ENCODE data around the gene RPS5.
"Not testable (repeated sequence)": the region's sequence is repeated elsewhere in the genome, so short reads cannot be mapped to it uniquely, and the experiment has no call there.

RPS5 gene

DNA sequence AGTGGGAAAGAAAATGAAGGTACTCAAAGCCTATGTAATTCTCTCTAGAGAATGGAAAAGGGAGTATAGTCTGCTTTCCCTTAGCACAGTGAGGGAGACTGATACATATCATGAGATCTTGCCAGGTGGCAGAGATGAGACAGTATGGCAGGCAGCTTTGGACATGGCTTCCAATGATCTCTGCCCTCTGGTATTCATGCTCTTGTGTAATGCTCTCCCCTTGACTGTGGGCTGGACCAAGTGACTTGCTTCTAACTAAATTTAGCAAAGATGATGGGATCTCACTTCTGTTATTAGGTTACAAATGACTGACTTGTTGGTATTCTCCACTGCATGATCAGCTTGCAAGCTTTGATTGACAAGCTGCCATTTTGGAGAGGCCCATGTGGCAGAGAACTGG is 42.7 kb downstream of the RPS5 start:
- Mint-ChIP-seq H3K36me3 (ENCODE audit: low read depth) (peaks cover 88% of the 10 kb centered on the region), H3K4me1 (no peaks in the 10 kb centered on the region), H3K27ac (no peak overlapping the region), H3K4me3 (no peak overlapping the region), H3K27me3 (ENCODE audit: low read depth, poor library complexity) (peaks cover 13% of the 10 kb centered on the region), H3K9me3 (peaks cover 95% of the 10 kb centered on the region)
- TF ChIP-seq, protein P1, sequence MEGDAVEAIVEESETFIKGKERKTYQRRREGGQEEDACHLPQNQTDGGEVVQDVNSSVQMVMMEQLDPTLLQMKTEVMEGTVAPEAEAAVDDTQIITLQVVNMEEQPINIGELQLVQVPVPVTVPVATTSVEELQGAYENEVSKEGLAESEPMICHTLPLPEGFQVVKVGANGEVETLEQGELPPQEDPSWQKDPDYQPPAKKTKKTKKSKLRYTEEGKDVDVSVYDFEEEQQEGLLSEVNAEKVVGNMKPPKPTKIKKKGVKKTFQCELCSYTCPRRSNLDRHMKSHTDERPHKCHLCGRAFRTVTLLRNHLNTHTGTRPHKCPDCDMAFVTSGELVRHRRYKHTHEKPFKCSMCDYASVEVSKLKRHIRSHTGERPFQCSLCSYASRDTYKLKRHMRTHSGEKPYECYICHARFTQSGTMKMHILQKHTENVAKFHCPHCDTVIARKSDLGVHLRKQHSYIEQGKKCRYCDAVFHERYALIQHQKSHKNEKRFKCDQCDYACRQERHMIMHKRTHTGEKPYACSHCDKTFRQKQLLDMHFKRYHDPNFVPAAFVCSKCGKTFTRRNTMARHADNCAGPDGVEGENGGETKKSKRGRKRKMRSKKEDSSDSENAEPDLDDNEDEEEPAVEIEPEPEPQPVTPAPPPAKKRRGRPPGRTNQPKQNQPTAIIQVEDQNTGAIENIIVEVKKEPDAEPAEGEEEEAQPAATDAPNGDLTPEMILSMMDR (IDR thresholded peaks at IDR 0.05) = no peak
- no peak for DNase-seq

DNA sequence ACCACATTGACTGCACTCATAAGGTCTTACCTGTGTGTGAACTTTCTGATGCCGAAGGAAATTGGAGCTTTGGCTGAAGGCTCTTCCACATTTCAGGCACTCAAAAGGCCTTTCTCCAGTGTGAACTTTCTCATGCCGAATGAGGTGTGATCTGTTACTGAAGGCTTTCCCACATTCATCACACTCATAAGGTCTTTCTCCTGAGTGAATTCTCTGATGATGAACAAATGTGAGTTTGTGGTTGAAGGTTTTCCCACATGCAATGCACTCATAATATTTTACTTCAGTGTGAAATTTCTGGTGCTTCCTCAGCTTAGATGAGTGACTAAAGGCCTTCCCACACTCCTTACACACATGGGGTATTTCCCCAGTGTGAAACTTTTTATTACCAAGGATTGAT is 47.1 kb downstream of the RPS5 start:
- Mint-ChIP-seq H3K4me3 (no peak overlapping the region), H3K27ac (no peak overlapping the region), H3K36me3 (ENCODE audit: low read depth) (peaks cover 97% of the 10 kb centered on the region), H3K4me1 (peaks cover 2% of the 10 kb centered on the region), H3K9me3 (peaks cover 100% of the 10 kb centered on the region), H3K27me3 (ENCODE audit: low read depth, poor library complexity) (peaks cover 8% of the 10 kb centered on the region)
- TF ChIP-seq, protein P1 (IDR thresholded peaks at IDR 0.05) = no peak
- no peak for DNase-seq

DNA sequence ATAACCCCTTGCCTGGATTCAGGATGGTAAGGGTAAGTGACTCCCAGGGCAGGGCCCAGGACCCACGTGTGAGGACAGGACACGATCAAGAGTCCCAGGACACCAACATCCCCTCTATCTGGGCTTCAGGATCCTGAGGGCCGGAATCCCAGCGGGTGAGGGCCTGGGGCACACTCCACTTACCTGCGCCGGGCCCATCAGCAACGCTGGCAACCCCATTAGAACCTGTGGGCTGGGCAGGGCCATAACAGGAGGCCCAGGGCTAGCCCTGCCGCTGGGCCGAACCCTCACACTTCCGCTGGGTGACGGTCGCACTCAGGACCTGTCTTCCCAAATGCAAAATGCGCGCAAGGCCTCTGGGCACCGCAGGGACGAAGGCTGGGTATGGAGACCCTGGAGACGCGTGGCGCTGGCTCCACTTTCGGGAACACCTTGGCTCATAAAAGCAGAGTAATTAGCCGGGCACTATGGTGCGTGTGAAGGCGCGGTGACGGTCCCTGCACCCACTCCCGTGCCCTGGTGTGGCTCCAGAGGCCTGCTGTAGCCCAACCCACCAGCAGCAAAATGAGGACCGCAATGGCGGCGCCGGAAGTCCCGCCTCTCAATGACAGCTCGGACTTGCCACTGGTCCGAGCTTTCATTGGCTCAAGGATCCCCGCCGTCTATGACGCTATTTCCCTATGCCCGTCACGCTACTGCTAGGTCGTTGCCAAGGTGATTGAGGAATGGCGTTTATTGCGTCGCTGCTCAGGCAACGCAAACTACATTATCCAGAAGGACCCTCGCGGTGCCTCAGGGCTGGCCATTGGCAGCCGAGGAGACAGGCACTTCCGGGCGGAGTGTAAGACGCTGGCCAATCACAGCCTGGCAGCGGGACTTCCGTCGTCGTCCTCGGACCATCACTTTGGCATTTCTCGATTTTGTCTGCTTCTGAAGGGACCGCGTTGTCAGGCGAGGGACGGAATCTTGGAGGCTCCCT is 52.8 kb downstream of the RPS5 start, which contains the start of gene ZNF132:
Gene ZNF132, minus strand, starts transcription at position 578 of the 979 bp plus-strand sequence. Its CDS starts 332 bp downstream, at position 246.
- peak within 1 kb of the TSS; percentile 90 for H3K4me3 Mint-ChIP-seq
- peaks cover 13% of the 10 kb centered on the region for H3K4me1 Mint-ChIP-seq
- H3K36me3 Mint-ChIP-seq (ENCODE audit: low read depth) = peaks cover 64% of the 10 kb centered on the region
- TF ChIP-seq, protein P1 (IDR thresholded peaks at IDR 0.05) = no peak
- peak within 1 kb of the TSS; percentile 64 for H3K27ac Mint-ChIP-seq
- peaks cover 45% of the 10 kb centered on the region for H3K27me3 Mint-ChIP-seq (ENCODE audit: low read depth, poor library complexity)
- peak; percentile 86 for DNase-seq
- H3K9me3 Mint-ChIP-seq = peaks cover 90% of the 10 kb centered on the region

DNA sequence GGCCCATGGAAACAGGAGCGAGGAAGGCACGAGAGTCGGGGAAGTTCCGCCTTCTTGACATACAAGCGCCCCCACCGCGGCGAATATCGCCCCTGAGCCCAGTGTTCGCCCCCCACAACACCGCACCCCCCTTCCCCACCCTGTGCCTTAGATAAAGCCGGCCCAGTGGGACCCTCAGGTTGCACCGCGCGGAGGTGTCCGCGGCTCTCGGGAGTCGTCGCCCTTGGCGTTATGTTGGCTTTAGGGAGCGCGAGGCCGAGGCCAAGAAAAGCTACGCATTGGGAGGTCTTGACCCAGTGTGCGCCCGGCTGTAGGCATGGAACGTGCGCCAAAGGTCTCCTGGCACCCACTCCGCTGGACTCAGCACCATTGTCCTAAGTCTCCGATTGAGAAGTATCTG is 53.5 kb downstream of the RPS5 start:
- peaks cover 57% of the 10 kb centered on the region for H3K36me3 Mint-ChIP-seq (ENCODE audit: low read depth)
- H3K9me3 Mint-ChIP-seq = peaks cover 83% of the 10 kb centered on the region
- peak overlapping the region; percentile 64 for H3K27ac Mint-ChIP-seq
- TF ChIP-seq, protein P1 (IDR thresholded peaks at IDR 0.05) = no peak
- peaks cover 13% of the 10 kb centered on the region for H3K4me1 Mint-ChIP-seq
- H3K4me3 Mint-ChIP-seq = peak overlapping the region; percentile 90
- peaks cover 52% of the 10 kb centered on the region for H3K27me3 Mint-ChIP-seq (ENCODE audit: low read depth, poor library complexity)
- DNase-seq = no peak

DNA sequence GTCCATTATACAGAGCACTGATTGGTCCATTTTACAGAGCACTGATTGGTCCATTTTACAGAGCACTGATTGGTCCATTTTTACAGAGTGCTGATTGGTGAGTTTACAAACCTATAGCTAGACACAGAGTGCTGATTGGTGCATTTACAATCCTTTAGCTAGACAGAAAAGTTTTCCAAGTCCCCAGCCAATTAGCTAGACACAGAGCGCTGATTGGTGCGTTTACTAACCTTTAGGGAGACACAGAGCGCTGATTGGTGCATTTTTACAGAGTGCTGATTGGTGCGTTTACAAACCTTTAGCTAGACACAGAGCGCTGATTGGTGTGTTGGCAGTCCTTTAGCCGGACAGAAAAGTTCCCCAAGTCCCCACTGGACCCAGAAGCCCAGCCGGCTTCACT is 55.9 kb downstream of the RPS5 start:
- not testable (repeated sequence) for H3K4me3 Mint-ChIP-seq, DNase-seq, H3K27ac Mint-ChIP-seq
- Mint-ChIP-seq H3K36me3 (ENCODE audit: low read depth) (peaks cover 37% of the 10 kb centered on the region), H3K4me1 (peaks cover 13% of the 10 kb centered on the region), H3K27me3 (ENCODE audit: low read depth, poor library complexity) (peaks cover 73% of the 10 kb centered on the region), H3K9me3 (peaks cover 74% of the 10 kb centered on the region)
